Ovary (tissue), 9 donors: Measurements from ENCODE around the gene GMNC. TPM values are rescaled to one million over a fixed set of nuclear protein-coding genes. Genes with fewer than 3 reads are reported as not detected.

Experiments used
- DNase-seq, 5 donors: peaks; one replicate each; pipeline ENCODE4 v3.0.0-alpha.2; 2019 to 2020
- H3K27ac ChIP-seq, 2 donors: fragments of 200-600 bp; one replicate each; pipeline versions ENCODE4 v1.5.1 to v1.8.0; 2019 to 2022
- H3K27me3 ChIP-seq: fragments of 200-600 bp; one replicate; pipeline ENCODE4 v1.8.0; 2022
- H3K36me3 ChIP-seq: fragments of 200-600 bp; sonication (generic); one replicate; pipeline ENCODE4 v1.5.1; 2019
- H3K4me1 ChIP-seq: one replicate; pipeline ENCODE4 v1.8.1; 2013; ENCODE audit warnings: mild to moderate bottlenecking, moderate library complexity; ENCODE audit not compliant: insufficient read depth
- H3K4me3 ChIP-seq: fragments of 200-600 bp; sonication (generic); one replicate; pipeline ENCODE4 v1.5.1; 2017
- H3K9me3 ChIP-seq, 2 donors: fragments of 200-600 bp in 1 of 2; sonication (generic) in 1 of 2; one replicate each; pipeline versions ENCODE4 v1.5.1 to v1.8.1; 2013 to 2019; ENCODE audit warnings: mild to moderate bottlenecking in 1 of 2, moderate library complexity in 1 of 2
- EP300 ChIP-seq: sonication (generic); formaldehyde crosslinking; IDR thresholded peaks from one replicate; pipeline ENCODE4 v1.6.1; 2017; ENCODE audit warnings: antibody characterized with exemption
- POLR2A ChIP-seq: fragments of 450-650 bp; IDR thresholded peaks from one replicate; pipeline ENCODE4 v1.6.1; 2017; ENCODE audit warnings: antibody characterized with exemption, mild to moderate bottlenecking, moderate library complexity
- WGBS, 3 donors: extraction: QIAGEN DNeasy Blood & Tissue Kit in 1 of 3; methylation state at CpG; one replicate each; pipeline versions ENCODE4 v1.1.5 to v1.1.7; 2013 to 2017; 5-methylcytosine and 5-hydroxymethylcytosine counted together
- intact Hi-C, 4 donors: fragments of 100-400 bp; cut with DNase I; formaldehyde crosslinking; loops; one replicate each; pipeline versions ENCODE4 v1.11.0 to v1.15.1; 2022 to 2023
- polyA plus RNA-seq, 2 donors: library from polyadenylated mRNA; stranded (reverse); fragments of 200-250 nt in 1 of 2; fragments of 350-450 nt in 1 of 2; fragmentation: Illumina TruSeq in 1 of 2; extraction: RNeasy Lipid Tissue Mini Kit (QIAGEN cat#74804) in 1 of 2; gene quantifications; one replicate each; pipeline ENCODE4 v1.2.3, GENCODE V29; 2013 to 2014
- total RNA-seq, 7 donors: library from RNA; depleted of rRNA in 2 of 7; stranded (reverse); fragments of >200 nt in 2 of 7; fragmentation: NEBNext Ultra II Directional in 3 of 7; extraction: Animal tissue kit (Norgen Biotek cat#: 25700) in 3 of 7; gene quantifications; one replicate each; pipeline versions ENCODE4 v1.1.0 to v1.2.4, GENCODE V29; 2016 to 2023
- TF ChIP-seq, protein P1 (sequence below), 3 donors: fragments of 450-650 bp in 2 of 3; fragments of 200-600 bp in 1 of 3; IDR thresholded peaks; one replicate each; pipeline versions ENCODE4 v1.5.1 to v1.8.0; 2016 to 2022; ENCODE audit warnings: antibody characterized with exemption in 3 of 3, mild to moderate bottlenecking in 1 of 3
- donor health status: DM: no; HTN: no; CAD: no; lungs with moderate emphysema.
- donor health status: DM: no; HTN: no; CAD: no.
- donor health status: Bipolar disorder and iron deficiency.
- donor health status: DM: yes; HTN: yes; CAD: no.
- donor health status: DM: no; HTN: no; CAD: no.
- donor health status: DM: yes; HTN: yes; CAD: no.

GMNC gene
- total and polyA plus RNA-seq, 9 donors, result 0.08 to 6.8 (median 0.78) TPM; not detected in 1

DNA sequence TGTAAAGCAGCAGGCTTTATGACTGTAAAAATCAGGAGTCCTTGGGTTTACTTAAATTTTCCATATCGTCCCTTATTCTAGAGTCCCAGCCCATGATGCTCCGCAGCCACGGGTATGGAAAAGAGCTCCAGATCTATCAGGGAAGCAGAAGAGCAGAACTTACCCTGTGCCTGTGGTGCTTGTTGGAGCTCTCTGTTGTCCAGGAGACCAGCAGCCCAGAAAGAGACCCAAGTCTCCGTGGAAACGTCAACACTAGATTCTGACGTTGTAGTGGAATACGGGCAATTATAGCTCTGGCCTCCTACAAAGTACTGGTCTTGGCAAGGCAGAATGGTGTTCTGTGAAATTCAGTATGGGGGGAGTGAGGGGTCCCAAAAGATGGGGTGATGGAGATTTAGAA is 2.0 kb downstream of the GMNC start:
- H3K27ac ChIP-seq, result no peak overlapping the region
- no peaks in the 10 kb centered on the region for H3K36me3 ChIP-seq
- no peaks in the 10 kb centered on the region for H3K4me1 ChIP-seq
- intact Hi-C loops, result no loop called here
- TF ChIP-seq, protein P1, sequence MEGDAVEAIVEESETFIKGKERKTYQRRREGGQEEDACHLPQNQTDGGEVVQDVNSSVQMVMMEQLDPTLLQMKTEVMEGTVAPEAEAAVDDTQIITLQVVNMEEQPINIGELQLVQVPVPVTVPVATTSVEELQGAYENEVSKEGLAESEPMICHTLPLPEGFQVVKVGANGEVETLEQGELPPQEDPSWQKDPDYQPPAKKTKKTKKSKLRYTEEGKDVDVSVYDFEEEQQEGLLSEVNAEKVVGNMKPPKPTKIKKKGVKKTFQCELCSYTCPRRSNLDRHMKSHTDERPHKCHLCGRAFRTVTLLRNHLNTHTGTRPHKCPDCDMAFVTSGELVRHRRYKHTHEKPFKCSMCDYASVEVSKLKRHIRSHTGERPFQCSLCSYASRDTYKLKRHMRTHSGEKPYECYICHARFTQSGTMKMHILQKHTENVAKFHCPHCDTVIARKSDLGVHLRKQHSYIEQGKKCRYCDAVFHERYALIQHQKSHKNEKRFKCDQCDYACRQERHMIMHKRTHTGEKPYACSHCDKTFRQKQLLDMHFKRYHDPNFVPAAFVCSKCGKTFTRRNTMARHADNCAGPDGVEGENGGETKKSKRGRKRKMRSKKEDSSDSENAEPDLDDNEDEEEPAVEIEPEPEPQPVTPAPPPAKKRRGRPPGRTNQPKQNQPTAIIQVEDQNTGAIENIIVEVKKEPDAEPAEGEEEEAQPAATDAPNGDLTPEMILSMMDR (IDR thresholded peaks at IDR 0.05), result no peak
- no peak for TF ChIP-seq POLR2A
- no peak for TF ChIP-seq EP300
- no peak overlapping the region for H3K4me3 ChIP-seq
- 47 to 57% (median 52%) methylated on average over 7 of the region's 7 CpGs for WGBS, 3 donors
- no peak for DNase-seq
- H3K9me3 ChIP-seq, result no peaks in the 10 kb centered on the region
- no peaks in the 10 kb centered on the region for H3K27me3 ChIP-seq

DNA sequence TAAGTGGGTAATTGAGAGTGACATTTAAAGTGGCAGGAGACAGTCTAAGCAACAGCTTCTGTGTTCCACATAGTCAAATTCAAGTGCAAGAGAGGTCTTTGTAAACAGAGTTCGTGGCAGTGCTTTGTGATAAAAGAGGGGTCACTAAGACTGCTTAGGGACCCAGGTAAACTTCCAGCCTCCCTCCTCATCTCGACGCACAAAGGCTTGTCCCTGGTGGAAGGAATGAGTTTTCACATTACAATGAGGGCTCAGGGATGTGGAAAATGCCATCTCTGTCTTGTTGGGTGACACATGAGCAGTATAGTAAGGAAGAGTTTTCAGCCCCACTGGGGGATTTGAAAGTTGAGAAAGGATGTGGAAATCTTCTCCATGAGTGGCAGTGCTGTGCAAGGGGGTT is 7.3 kb downstream of the GMNC start:
- Histone ChIP-seq H3K27me3 (no peaks in the 10 kb centered on the region), H3K9me3 (no peaks in the 10 kb centered on the region), H3K36me3 (no peaks in the 10 kb centered on the region), H3K4me3 (no peak overlapping the region), H3K27ac (no peak overlapping the region), H3K4me1 (no peaks in the 10 kb centered on the region)
- intact Hi-C loops, result no loop called here
- 52 to 71% (median 58%) methylated on average over 3 of the region's 3 CpGs for WGBS, 3 donors
- no peak for TF ChIP-seq POLR2A
- no peak for TF ChIP-seq EP300
- TF ChIP-seq, protein P1 (IDR thresholded peaks at IDR 0.05), result no peak
- DNase-seq, result no peak

DNA sequence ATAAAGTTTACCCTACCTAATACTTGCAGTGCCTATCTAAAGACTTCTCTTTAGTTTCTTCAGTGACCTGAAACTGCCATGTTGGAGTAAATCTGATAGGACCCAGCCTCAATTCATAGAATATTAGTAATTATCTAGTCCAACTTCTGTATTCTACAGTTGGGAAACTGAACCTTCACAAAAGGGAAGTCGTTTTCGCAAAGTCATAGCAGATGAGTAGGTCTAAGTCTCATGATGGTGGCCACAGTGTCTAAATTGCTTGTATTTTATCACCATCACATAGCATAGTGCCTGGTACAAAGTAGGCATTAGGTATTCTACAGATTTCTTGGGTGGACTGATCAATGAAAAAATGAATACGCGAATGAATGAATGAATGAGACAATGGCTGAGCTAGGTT is 8.4 kb downstream of the GMNC start:
- no peak for DNase-seq
- Histone ChIP-seq H3K36me3 (no peaks in the 10 kb centered on the region), H3K27ac (no peak overlapping the region), H3K4me3 (no peak overlapping the region), H3K9me3 (no peaks in the 10 kb centered on the region), H3K27me3 (no peaks in the 10 kb centered on the region), H3K4me1 (no peaks in the 10 kb centered on the region)
- TF ChIP-seq, protein P1 (IDR thresholded peaks at IDR 0.05), result no peak
- TF ChIP-seq POLR2A (no peak), EP300 (no peak)
- WGBS, 3 donors, result 91 to 93% (median 93%) methylated on average over 4 of the region's 4 CpGs
- intact Hi-C loops, result no loop called here

DNA sequence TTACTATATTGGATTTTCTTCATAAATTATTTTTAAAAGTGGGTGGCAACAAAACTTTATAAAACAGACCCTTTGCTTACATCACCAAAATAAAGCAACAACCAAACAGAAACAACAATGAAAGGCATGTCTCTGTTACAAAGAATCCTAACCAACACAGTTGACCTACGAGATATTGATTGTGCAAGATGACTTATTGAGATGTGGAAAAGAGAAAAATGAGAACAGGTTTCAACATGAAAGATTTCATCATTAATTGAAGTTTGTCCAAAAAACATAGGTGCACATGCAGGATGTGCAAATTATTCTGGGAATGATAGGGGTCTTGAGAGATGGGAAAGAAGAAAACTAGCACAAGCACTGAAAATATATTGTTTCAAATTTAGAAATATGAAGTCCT is 9.0 kb downstream of the GMNC start:
- H3K9me3 ChIP-seq, result no peaks in the 10 kb centered on the region
- 73 to 79% (median 74%) methylated on average over 1 of the region's 1 CpG for WGBS, 3 donors
- TF ChIP-seq, protein P1 (IDR thresholded peaks at IDR 0.05), result no peak
- TF ChIP-seq POLR2A (no peak), EP300 (no peak)
- no peaks in the 10 kb centered on the region for H3K36me3 ChIP-seq
- intact Hi-C loops, result no loop called here
- H3K4me1 ChIP-seq, result no peaks in the 10 kb centered on the region
- no peak overlapping the region for H3K4me3 ChIP-seq
- no peak overlapping the region for H3K27ac ChIP-seq
- no peak for DNase-seq
- H3K27me3 ChIP-seq, result no peaks in the 10 kb centered on the region

DNA sequence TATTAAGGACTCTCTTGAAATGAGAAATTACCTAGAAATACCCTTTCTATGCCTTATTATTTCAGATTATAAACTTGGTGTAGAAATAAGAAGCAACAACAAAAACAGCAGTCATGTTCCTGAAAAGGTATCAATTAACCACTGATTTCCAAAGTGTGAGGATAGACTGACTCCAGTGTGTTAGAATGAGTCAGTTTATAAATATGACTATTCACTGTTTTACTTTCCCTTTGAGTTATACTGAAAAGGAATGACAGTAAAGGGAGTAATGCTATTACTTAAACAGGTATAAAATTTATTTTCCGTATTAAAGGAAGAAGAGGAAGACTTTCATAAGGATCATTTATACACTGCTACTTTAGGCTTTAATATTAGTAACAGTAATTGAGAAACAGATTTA is 12.9 kb downstream of the GMNC start:
- H3K36me3 ChIP-seq, result no peaks in the 10 kb centered on the region
- no peak for DNase-seq
- no peaks in the 10 kb centered on the region for H3K9me3 ChIP-seq
- intact Hi-C loops, result no loop called here
- no peaks in the 10 kb centered on the region for H3K4me1 ChIP-seq
- no peak for TF ChIP-seq POLR2A
- TF ChIP-seq, protein P1 (IDR thresholded peaks at IDR 0.05), result no peak
- no peak for TF ChIP-seq EP300
- H3K4me3 ChIP-seq, result no peak overlapping the region
- no peak overlapping the region for H3K27ac ChIP-seq
- 90 to 98% (median 94%) methylated on average over 1 of the region's 1 CpG for WGBS, 3 donors
- no peaks in the 10 kb centered on the region for H3K27me3 ChIP-seq
